ENCODE measurements around the gene CDC16. TPM values are rescaled to one million over a fixed set of nuclear protein-coding genes. Genes with fewer than 3 reads are reported as not detected.

Gene CDC16
- total and polyA plus RNA-seq, 2 of the 8 experiments (the other 6 are each of a cell fraction or from before 2014, with no cell fraction given), result 42.5 to 83.4 TPM

DNA sequence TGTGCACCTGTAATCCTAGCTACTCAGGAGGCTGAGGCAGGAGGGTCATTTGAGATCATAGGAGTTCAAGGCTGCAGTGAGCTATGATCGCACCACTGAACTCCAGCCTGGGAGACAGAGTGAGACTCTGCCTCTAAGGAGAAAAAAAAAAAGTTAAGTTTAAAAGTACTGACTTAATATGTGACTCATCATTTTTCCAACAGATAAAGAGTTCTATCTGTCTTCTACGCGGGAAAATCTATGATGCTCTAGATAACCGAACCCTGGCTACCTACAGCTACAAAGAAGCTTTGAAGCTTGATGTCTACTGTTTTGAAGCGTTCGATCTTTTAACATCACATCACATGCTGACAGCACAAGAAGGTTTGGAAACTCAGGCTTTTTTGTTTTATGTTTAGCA lies 7.2 kb downstream of the CDC16 start:
- no peak overlapping the region for H2BK15ac ChIP-seq (ENCODE audit: low read length)
- H3K56ac ChIP-seq (replicated peaks; ENCODE audit: insufficient read length, low read depth, low read length), result no peak overlapping the region
- H3K36me3 ChIP-seq (ENCODE audit: control insufficient read depth in 2 of 4, insufficient read depth in 4 of 4, low read length in 3 of 4), result peaks cover 36 to 95% (median 77%) of the 10 kb centered on the region in 4 experiments
- H3K27me3 ChIP-seq (replicated peaks in 1 of 4; ENCODE audit: control insufficient read depth in 3 of 4, extremely low read depth in 1 of 4, insufficient read depth in 3 of 4, low read length in 3 of 4), result no peaks in the 10 kb centered on the region
- H3K14ac ChIP-seq (ENCODE audit: insufficient read length), result no peak overlapping the region
- H2BK5ac ChIP-seq (ENCODE audit: low read depth, low read length), result no peak overlapping the region
- H3K18ac ChIP-seq (ENCODE audit: extremely low read depth, low read length), result no peak overlapping the region
- H3K23ac ChIP-seq (ENCODE audit: insufficient read length), result no peak overlapping the region
- no peak overlapping the region for H4K8ac ChIP-seq (ENCODE audit: extremely low read depth, insufficient read depth, low read length)
- H4K91ac ChIP-seq (replicated peaks; ENCODE audit: insufficient read length, low read length), result no peak overlapping the region
- H3K27ac ChIP-seq (ENCODE audit: low read depth, low read length), result no peak overlapping the region
- H3K9ac ChIP-seq (replicated peaks in 1 of 4; ENCODE audit: extremely low read depth in 1 of 4, low read depth in 3 of 4, low read length in 3 of 4), result no peak overlapping the region
- WGBS, 2 experiments (ENCODE audit: extremely low coverage in 1 of 2, insufficient coverage in 1 of 2, insufficient read length in 1 of 2, insufficient replicate concordance in 2 of 2, low coverage in 1 of 2, low lambda C conversion rate in 2 of 2, missing lambda C conversion rate in 1 of 2), result 93% methylated on average over 6 of the region's 6 CpGs; no CpG with 5 or more reads in 1 of the 2 experiments
- no peak overlapping the region for H3K4me3 ChIP-seq (ENCODE audit: extremely low read depth in 1 of 4, insufficient read depth in 2 of 4, low read depth in 3 of 4, low read length in 4 of 4)
- no peak for DNase-seq (ENCODE audit: low read depth in 1 of 2, low spot score in 2 of 2)
- H4K5ac ChIP-seq (ENCODE audit: insufficient read length, low read depth, low read length), result no peak overlapping the region
- peaks cover 2 to 3% of the 10 kb centered on the region in 2 experiments for H4K20me1 ChIP-seq (replicated peaks in 1 of 2; ENCODE audit: control insufficient read depth in 1 of 2, insufficient read depth in 2 of 2, low read length in 2 of 2)
- no peak overlapping the region for H2BK20ac ChIP-seq (ENCODE audit: low read length)
- H2AFZ ChIP-seq (ENCODE audit: low read length), result no peak overlapping the region
- H3K23me2 ChIP-seq (ENCODE audit: low read depth, low read length), result no peaks in the 10 kb centered on the region
- ChIA-PET CTCF (ENCODE audit: partially characterized antibody) (interaction anchor here (0.7 kb wide), 1 partner anchor 367 kb away, joined by 4 read pairs; no protein-coding TSS in a partner anchor), POLR2A (ENCODE audit: partially characterized antibody) (interaction anchor here (0.7 to 2.5 kb wide), 6 partner anchors 9 to 929 kb away, joined by 4 to 11 read pairs (median 6); no protein-coding TSS in a partner anchor)
- H3K4me2 ChIP-seq (ENCODE audit: insufficient read depth in 1 of 2, low read depth in 2 of 2, low read length in 2 of 2), result no peak overlapping the region
- H3K4ac ChIP-seq (replicated peaks; ENCODE audit: insufficient read length, low read depth, low read length), result no peak overlapping the region
- no peak for FAIRE-seq
- no peak overlapping the region for H2BK12ac ChIP-seq (ENCODE audit: low read depth, low read length)
- peaks cover 5% of the 10 kb centered on the region; the same call in 1 of the 2 replicates for H3K79me1 ChIP-seq (ENCODE audit: low read depth, low read length)
- 0 out of 4 replicates have a peak, but pooled peaks cover 3 to 4% of the 10 kb centered on the region in 2 experiments for H3K79me2 ChIP-seq (ENCODE audit: control insufficient read depth in 1 of 2, insufficient read depth in 2 of 2, low read length in 2 of 2)
- no peak overlapping the region for H2BK120ac ChIP-seq (replicated peaks; ENCODE audit: low read depth, low read length)
- H3K9me3 ChIP-seq (ENCODE audit: insufficient read depth in 2 of 2, low read depth in 1 of 2, low read length in 1 of 2), result no peaks in the 10 kb centered on the region
- H2AK5ac ChIP-seq (ENCODE audit: low read depth, low read length), result no peak overlapping the region
- H3K4me1 ChIP-seq (replicated peaks in 1 of 4; ENCODE audit: control insufficient read depth in 3 of 4, insufficient read depth in 4 of 4, low read length in 3 of 4), result peaks cover 0 to 1% (median 0%) of the 10 kb centered on the region in 4 experiments; a peak in 2 of 7 replicates
- TF ChIP-seq, protein P1, sequence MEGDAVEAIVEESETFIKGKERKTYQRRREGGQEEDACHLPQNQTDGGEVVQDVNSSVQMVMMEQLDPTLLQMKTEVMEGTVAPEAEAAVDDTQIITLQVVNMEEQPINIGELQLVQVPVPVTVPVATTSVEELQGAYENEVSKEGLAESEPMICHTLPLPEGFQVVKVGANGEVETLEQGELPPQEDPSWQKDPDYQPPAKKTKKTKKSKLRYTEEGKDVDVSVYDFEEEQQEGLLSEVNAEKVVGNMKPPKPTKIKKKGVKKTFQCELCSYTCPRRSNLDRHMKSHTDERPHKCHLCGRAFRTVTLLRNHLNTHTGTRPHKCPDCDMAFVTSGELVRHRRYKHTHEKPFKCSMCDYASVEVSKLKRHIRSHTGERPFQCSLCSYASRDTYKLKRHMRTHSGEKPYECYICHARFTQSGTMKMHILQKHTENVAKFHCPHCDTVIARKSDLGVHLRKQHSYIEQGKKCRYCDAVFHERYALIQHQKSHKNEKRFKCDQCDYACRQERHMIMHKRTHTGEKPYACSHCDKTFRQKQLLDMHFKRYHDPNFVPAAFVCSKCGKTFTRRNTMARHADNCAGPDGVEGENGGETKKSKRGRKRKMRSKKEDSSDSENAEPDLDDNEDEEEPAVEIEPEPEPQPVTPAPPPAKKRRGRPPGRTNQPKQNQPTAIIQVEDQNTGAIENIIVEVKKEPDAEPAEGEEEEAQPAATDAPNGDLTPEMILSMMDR (IDR thresholded peaks at IDR 0.05; ENCODE audit: control extremely low read depth in 1 of 3, insufficient read depth in 1 of 3, low read depth in 1 of 3, low read length in 3 of 3), result no peak
- TF ChIP-seq POLR2AphosphoS5 (IDR thresholded peaks at IDR 0.05; ENCODE audit: low read depth, low read length), result no peak
- TF ChIP-seq CTBP2 (IDR thresholded peaks at IDR 0.05; ENCODE audit: borderline replicate concordance, insufficient read depth, insufficient read length, low read length), result no peak
- no peak for TF ChIP-seq CHD2 (IDR thresholded peaks at IDR 0.05; ENCODE audit: low read length)
- TF ChIP-seq RNF2 (IDR thresholded peaks at IDR 0.05; ENCODE audit: borderline replicate concordance, low read depth, low read length, missing control alignments, poor library complexity, severe bottlenecking), result no peak
- TF ChIP-seq JUND (IDR thresholded peaks at IDR 0.05; ENCODE audit: low read length), result no peak
- TF ChIP-seq SIN3A (conservative IDR thresholded peaks at IDR 0.05 in 1 of 2, IDR thresholded peaks at IDR 0.05 in 1 of 2; ENCODE audit: low read depth in 1 of 2, low read length in 2 of 2), result no peak
- TF ChIP-seq NANOG (IDR thresholded peaks at IDR 0.05; ENCODE audit: insufficient read depth, low read depth, low read length, poor library complexity, severe bottlenecking), result no peak
- no peak for TF ChIP-seq CREB1 (IDR thresholded peaks at IDR 0.05)
- TF ChIP-seq EP300 (IDR thresholded peaks at IDR 0.05; ENCODE audit: borderline replicate concordance in 1 of 2, low read depth in 2 of 2, low read length in 2 of 2), result no peak
